HUES48 (cell line): Measurements from ENCODE around the gene GNB1.

Experiments
- H3K27ac ChIP-seq: one replicate; pipeline ENCODE4 v1.7.0; 2013; ENCODE audit warnings: low read depth, low read length, inconsistent platforms
- H3K27me3 ChIP-seq: 2 replicates; pipeline ENCODE4 v1.6.1; 2013; ENCODE audit warnings: mild to moderate bottlenecking, low read length; ENCODE audit not compliant: control insufficient read depth, insufficient read depth
- H3K36me3 ChIP-seq: 2 replicates; pipeline ENCODE4 v1.6.1; 2013; ENCODE audit warnings: low read length; ENCODE audit not compliant: control insufficient read depth, insufficient read depth
- H3K4me1 ChIP-seq: 2 replicates; pipeline ENCODE4 v1.6.1; 2013; ENCODE audit warnings: mild to moderate bottlenecking, low read length; ENCODE audit not compliant: control insufficient read depth, insufficient read depth
- H3K4me3 ChIP-seq: 2 replicates; pipeline ENCODE4 v1.5.1; 2013; ENCODE audit warnings: mild to moderate bottlenecking, low read depth, low read length
- H3K9ac ChIP-seq: 2 replicates; pipeline ENCODE4 v1.6.1; 2013; ENCODE audit warnings: mild to moderate bottlenecking, low read depth, low read length, moderate library complexity
- H3K9me3 ChIP-seq: 2 replicates; pipeline ENCODE4 v1.6.1; 2013; ENCODE audit warnings: low read length; ENCODE audit not compliant: control insufficient read depth, insufficient read depth

The GNB1 gene

DNA sequence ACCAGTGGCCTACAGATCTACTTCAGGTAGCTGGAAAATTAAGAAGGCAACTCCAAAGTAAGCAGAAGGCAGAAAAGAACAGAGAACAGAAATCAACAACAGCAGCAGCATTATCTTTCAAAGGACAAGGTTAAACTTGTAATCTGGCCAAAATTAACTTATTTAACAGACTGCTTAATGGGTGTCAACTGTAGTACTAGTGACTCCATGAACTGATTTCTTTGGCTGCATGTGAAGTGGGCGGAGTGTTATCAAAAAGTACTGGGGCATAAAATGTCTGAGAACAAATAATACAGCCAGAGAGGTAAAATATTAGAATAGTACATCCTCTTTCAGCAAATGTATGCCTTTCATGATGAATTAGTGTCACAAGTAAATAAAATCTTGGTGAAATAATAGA is 88.0 kb downstream of the GNB1 start:
- H3K27ac ChIP-seq: no peak overlapping the region
- no peaks in the 10 kb centered on the region for H3K4me1 ChIP-seq
- no peak overlapping the region for H3K4me3 ChIP-seq
- H3K27me3 ChIP-seq: no peaks in the 10 kb centered on the region
- H3K9me3 ChIP-seq: no peaks in the 10 kb centered on the region
- H3K9ac ChIP-seq: no peak overlapping the region
- H3K36me3 ChIP-seq: peaks cover 81% of the 10 kb centered on the region

DNA sequence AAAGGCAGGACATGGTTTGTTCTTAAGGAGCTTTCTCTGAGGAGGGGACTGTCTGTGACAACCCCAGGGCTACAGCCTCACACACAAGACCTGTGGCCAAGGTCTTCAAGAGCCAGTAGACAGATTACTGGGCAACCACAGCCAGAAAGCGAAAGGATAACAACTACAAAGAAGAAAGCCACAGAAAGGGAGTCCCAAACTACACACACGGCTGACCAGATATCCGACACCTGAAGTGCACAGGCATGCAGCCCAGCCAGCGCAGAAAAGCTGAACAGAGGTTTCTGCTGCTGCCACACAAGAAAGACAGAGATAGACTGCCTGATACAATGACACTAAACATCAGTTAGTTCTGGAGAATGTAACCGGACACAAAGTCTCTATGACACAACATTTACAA is 91.2 kb downstream of the GNB1 start:
- Histone ChIP-seq H3K36me3 (peaks cover 85% of the 10 kb centered on the region), H3K9ac (no peak overlapping the region), H3K27ac (no peak overlapping the region), H3K4me1 (no peaks in the 10 kb centered on the region), H3K27me3 (no peaks in the 10 kb centered on the region), H3K9me3 (no peaks in the 10 kb centered on the region), H3K4me3 (no peak overlapping the region)

DNA sequence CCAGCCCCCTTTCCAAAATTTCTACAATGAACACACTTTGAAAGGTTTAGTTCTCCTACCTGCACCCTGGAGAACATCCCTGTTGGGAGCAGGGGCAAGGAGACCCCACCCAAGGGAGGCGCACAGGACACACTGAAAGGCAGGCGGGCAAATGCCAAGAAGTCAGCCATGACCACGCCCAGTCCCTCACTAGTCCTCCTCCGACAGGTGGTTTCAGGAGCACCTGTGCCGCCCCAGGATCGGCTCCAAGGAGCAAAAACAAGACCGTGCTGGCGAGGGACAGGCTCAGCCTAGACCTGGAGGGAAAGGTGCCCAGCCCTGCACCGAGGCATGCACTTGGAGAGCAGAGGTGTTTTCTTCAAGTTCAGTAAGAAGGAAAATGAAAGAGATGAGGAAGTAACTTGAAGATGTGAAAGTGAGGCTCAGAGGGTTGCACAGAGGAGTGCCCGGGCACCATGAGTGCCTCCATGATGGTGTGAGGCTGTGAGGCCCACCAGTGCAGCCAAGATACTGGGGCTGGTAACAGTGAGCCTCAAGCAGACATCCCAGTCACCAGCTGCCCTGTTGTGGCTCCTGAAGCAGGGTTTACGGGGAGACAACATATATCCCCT is 93.1 kb downstream of the GNB1 start:
- Histone ChIP-seq H3K27ac (no peak overlapping the region), H3K27me3 (no peaks in the 10 kb centered on the region), H3K4me3 (no peak overlapping the region), H3K36me3 (peaks cover 88% of the 10 kb centered on the region), H3K9ac (no peak overlapping the region), H3K9me3 (no peaks in the 10 kb centered on the region), H3K4me1 (no peaks in the 10 kb centered on the region)

DNA sequence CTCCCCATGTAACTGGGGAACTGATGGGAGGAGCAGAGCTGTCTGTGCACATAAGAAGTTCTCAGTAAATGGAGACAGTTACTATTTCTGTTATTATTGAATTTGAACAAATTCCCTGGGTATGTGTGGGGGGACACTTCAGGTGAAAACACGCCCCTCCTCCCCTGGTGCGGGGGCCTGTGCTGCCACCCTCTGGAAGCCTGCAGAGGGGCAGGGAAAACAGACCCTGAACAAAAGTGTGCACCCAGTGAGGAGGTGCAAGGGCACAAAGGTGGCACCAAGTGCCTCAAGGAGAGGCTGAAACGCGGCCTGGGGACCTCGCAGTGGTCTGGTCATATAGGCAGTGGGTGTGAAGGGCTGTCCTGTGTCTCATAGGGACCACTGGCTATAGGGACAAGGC is 94.4 kb downstream of the GNB1 start:
- H3K36me3 ChIP-seq: peaks cover 90% of the 10 kb centered on the region
- no peaks in the 10 kb centered on the region for H3K27me3 ChIP-seq
- H3K27ac ChIP-seq: no peak overlapping the region

DNA sequence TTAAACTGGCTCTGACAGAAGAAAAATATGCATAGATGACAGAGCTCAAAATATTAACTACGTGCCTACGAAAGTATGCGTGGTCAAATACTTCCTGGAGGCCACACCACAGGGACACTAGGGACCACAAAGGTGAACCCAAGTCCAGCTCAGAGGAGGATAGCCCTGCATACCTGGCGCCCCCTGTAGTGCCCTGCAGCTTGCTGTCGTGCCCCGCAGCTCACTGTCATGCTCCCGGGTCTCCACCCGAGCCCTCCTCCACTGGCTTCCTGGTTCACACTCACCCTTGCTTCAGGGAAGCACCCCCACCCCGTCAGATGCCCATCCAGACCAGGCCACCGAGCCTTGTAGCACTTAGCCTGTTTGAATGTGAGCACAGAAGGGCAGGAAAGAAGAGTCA is 95.9 kb downstream of the GNB1 start:
- Histone ChIP-seq H3K27me3 (no peaks in the 10 kb centered on the region), H3K27ac (no peak overlapping the region), H3K9ac (no peak overlapping the region), H3K9me3 (no peaks in the 10 kb centered on the region), H3K4me1 (no peaks in the 10 kb centered on the region), H3K36me3 (peaks cover 87% of the 10 kb centered on the region), H3K4me3 (no peak overlapping the region)

More for the DNA sequence above, 94.4 kb downstream of the GNB1 start:
- Histone ChIP-seq H3K9ac (no peak overlapping the region), H3K4me3 (no peak overlapping the region), H3K9me3 (no peaks in the 10 kb centered on the region), H3K4me1 (no peaks in the 10 kb centered on the region)

DNA sequence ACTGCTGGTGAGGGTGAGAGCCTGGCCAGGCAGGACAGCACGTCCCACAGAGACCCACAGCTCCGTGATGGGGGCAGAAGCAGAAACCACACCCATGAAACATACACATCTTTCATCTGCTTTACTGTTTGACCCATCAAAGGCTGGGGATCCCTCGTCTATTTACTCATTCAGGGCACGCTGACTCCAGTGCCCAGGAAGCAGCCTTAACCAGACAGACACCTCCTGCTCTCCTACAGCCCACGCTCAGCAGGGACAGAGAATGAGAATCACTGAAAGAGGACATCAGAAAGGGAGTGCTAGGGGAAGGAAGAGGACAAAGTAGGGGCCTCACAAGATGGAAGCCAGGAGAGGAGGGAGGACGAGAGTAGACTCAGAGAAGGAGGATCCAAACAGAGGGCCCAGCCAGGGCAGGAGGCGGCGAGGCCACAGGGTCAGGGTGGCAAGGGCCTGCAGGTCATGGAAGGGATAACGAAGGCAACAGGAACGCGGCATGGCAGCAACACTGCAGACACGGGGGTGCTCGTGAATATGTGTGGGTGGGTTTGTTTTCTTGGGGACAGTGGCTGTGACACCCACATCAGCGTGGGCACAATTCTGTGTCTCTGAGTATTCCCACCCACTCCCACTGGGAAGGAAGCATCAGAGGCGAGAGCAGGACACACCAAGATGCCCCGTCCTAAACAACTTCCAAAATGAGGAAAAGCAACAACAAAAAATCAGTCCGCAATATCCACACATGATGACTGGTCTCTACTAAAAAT is 97.2 kb downstream of the GNB1 start:
- no peak overlapping the region for H3K4me3 ChIP-seq
- H3K36me3 ChIP-seq: peaks cover 88% of the 10 kb centered on the region
- no peaks in the 10 kb centered on the region for H3K4me1 ChIP-seq
- no peak overlapping the region for H3K9ac ChIP-seq
- H3K27ac ChIP-seq: no peak overlapping the region
- H3K27me3 ChIP-seq: no peaks in the 10 kb centered on the region
- H3K9me3 ChIP-seq: no peaks in the 10 kb centered on the region

DNA sequence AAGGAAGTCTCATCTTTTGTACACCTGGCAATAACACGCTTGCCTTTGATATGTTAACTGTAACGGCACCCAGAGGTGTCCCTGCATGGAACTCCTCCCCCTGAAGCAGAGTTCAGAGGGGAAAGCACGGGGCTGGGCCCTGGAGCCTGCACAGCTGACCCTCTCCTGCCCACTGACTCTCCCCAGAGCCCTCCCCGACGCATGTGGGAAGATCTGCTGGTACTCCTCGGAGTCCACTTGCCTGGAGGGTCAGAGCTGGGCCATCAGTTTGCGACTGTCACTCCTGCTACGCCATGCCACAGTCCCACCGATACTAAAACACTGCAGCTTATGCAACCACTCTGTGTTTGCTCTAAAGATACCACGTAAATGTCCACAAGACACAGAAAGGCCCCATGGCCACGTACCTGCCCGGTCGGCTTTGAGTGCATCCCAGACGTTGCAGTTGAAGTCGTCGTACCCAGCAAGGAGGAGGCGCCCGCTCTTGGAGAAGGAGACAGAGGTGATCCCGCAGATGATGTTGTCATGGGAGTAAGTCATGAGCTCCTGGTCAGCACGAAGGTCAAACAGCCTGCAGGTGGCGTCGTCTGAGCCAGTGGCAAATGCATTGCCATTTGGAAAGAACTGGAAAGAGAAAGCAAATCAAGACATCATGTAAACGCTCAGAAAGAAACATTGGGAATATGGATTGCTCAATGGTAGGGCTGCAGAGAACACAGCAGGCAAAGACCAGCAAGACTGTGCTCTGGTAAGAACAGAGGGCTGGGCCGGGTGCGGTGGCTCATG is 102.0 kb downstream of the GNB1 start:
- no peak overlapping the region for H3K9ac ChIP-seq
- no peak overlapping the region for H3K27ac ChIP-seq
- no peaks in the 10 kb centered on the region for H3K4me1 ChIP-seq
- H3K36me3 ChIP-seq: peaks cover 88% of the 10 kb centered on the region
- H3K9me3 ChIP-seq: no peaks in the 10 kb centered on the region
- no peak overlapping the region for H3K4me3 ChIP-seq
- no peaks in the 10 kb centered on the region for H3K27me3 ChIP-seq

DNA sequence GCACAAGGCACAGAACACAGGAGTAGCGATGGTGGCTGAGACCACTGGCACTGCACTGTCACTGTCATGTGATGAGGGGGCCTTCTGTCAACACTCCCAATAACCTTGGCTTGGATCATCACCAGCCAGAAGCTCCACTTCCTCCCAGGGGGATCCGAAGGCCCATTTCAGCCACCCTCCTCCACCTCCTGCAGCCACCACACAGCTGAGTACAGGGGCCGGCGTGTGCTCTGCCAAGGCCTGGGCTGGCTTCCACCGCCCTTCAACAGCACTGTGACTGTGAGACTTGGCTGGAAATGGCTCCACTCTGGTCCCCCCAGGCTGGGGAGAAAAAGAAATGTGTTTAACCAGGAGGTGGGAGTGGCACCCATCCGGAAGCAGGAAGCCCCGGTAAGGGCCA is 102.8 kb downstream of the GNB1 start:
- Histone ChIP-seq H3K36me3 (peaks cover 81% of the 10 kb centered on the region), H3K9ac (no peak overlapping the region), H3K27ac (no peak overlapping the region), H3K9me3 (no peaks in the 10 kb centered on the region), H3K27me3 (no peaks in the 10 kb centered on the region), H3K4me1 (peaks cover 3% of the 10 kb centered on the region; the same call in 1 of the 2 replicates), H3K4me3 (no peak overlapping the region)

DNA sequence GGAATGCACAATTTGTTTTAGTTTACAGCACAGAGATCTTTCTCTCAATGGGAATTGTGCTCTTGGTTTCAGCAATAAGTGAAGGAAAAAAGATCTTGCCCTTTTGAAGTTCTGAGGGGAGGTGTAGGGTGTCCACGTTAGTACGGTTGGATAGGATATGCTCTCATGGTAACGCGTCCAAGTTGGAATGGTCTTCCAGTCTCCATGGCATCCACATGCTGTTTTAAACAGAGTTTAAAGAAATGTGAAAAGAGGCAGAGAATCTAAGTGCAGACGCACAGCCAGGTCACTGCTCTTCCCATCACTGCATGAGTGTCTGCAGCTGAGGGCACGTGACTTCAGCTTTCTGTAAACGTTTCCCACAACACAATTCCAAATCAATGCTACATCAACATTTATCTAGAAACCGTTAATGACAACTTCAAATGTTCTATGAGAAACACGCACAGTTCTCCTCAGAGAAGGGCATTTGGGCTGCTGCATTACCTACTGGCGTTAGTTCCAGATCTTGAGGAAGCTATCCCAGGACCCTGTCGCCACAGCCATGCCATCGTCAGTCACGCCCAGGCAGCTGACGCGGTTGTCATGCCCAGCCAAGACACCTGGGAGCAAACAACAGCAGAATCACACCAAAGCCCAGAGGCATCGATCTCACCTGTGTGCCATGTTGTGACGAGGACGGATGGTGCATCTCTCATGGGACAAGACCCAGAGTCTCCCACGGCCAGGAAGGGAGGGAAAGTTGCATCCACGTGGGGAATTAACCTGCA is 103.9 kb downstream of the GNB1 start:
- Histone ChIP-seq H3K4me1 (peaks cover 13% of the 10 kb centered on the region), H3K9me3 (no peaks in the 10 kb centered on the region), H3K9ac (no peak overlapping the region), H3K4me3 (no peak overlapping the region), H3K27me3 (no peaks in the 10 kb centered on the region), H3K36me3 (peaks cover 70% of the 10 kb centered on the region), H3K27ac (no peak overlapping the region)

DNA sequence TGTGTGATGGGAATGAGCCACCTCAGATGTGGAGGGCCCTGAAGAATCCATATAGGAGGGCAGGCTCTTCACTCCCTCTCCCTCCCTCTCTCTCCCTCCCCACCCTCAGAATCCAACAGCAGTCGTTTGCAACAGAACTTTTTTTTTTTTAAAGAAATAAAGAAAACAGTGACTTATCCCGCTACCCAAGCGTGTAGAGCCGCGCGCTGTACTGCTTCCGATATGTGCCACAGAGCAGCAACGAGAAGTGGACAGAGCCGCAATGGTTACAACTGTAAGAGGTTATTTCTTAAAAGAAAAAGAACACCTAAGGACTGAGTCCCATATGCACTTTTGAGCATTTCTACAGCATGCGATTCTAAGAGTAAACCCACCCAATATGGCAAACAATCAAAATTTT is 105.2 kb downstream of the GNB1 start:
- Histone ChIP-seq H3K9me3 (no peaks in the 10 kb centered on the region), H3K4me3 (no peak overlapping the region), H3K27me3 (no peaks in the 10 kb centered on the region), H3K27ac (no peak overlapping the region), H3K4me1 (peaks cover 26% of the 10 kb centered on the region), H3K9ac (no peak overlapping the region), H3K36me3 (peaks cover 60% of the 10 kb centered on the region)
